Lower leg skin (tissue), 4 donors: ENCODE measurements around the gene XRCC4. TPM values are rescaled to one million over a fixed set of nuclear protein-coding genes. Genes with fewer than 3 reads are reported as not detected.

Experiments used
- DNase-seq, 2 donors: peaks; one replicate each; pipeline ENCODE4 v3.0.0-alpha.2; 2019; ENCODE audit warnings: low spot score in 2 of 2
- H3K4me3 ChIP-seq: fragments of 200-600 bp; sonication (generic); 2 replicates; pipeline ENCODE4 v1.5.1; 2017; ENCODE audit warnings: mild to moderate bottlenecking, low read depth; ENCODE audit not compliant: poor library complexity, severe bottlenecking
- POLR2A ChIP-seq, 2 donors: fragments of 450-650 bp; IDR thresholded peaks; one replicate each; pipeline ENCODE4 v1.6.1; 2016 to 2017; ENCODE audit warnings: antibody characterized with exemption in 2 of 2, mild to moderate bottlenecking in 1 of 2, moderate library complexity in 1 of 2
- WGBS, 2 donors: methylation state at CpG; one replicate each; pipeline ENCODE4 v1.1.5; 2018; 5-methylcytosine and 5-hydroxymethylcytosine counted together
- intact Hi-C: fragments of 100-400 bp; cut with DNase I; formaldehyde crosslinking; loops from one replicate; pipeline ENCODE4 v1.15.0; 2023; ENCODE audit warnings: low total_unique reads
- total RNA-seq, 4 donors: library from RNA; depleted of rRNA; stranded (reverse); fragments of >200 nt; gene quantifications; one replicate each; pipeline ENCODE4 v1.1.0, GENCODE V29; 2016
- TF ChIP-seq, protein P1 (sequence below), 3 donors: fragments of 450-650 bp; IDR thresholded peaks; one replicate each; pipeline ENCODE4 v1.5.1; 2016; ENCODE audit warnings: antibody characterized with exemption in 3 of 3, mild to moderate bottlenecking in 3 of 3, moderate library complexity in 2 of 3

XRCC4 gene
- total RNA-seq, 4 donors from 2014 or later = 2.0 to 7.0 (median 4.2) TPM

DNA sequence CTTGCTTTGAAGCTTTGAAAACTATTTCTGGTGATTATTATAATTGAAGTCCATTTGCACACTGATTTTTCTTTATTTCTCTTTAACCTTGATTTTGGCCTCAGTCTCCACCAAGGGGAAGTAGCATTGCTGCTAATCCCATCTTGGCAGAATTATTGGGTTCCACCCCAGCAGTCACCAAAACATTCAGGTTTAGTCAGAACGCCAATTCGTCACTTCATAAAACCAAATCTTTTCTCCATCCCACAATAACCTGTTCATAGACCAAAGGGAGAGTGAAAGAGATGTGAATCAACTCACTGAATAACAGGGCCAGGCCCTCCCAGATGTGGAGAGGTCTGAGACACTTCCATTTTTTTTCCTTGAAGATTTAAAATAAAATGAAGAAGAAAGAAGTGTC, 299.1 kb downstream of the XRCC4 start:
- WGBS, 2 donors = 53 to 66% methylated on average over 2 of the region's 2 CpGs
- intact Hi-C loops = no loop called here

GRCh38 chr5:83377131-83377865, 300.0 kb downstream of the XRCC4 start:
- TF ChIP-seq, protein P1, sequence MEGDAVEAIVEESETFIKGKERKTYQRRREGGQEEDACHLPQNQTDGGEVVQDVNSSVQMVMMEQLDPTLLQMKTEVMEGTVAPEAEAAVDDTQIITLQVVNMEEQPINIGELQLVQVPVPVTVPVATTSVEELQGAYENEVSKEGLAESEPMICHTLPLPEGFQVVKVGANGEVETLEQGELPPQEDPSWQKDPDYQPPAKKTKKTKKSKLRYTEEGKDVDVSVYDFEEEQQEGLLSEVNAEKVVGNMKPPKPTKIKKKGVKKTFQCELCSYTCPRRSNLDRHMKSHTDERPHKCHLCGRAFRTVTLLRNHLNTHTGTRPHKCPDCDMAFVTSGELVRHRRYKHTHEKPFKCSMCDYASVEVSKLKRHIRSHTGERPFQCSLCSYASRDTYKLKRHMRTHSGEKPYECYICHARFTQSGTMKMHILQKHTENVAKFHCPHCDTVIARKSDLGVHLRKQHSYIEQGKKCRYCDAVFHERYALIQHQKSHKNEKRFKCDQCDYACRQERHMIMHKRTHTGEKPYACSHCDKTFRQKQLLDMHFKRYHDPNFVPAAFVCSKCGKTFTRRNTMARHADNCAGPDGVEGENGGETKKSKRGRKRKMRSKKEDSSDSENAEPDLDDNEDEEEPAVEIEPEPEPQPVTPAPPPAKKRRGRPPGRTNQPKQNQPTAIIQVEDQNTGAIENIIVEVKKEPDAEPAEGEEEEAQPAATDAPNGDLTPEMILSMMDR (IDR thresholded peaks at IDR 0.05) = no peak
- TF ChIP-seq POLR2A (IDR thresholded peaks at IDR 0.05) = no peak
- DNase-seq = peak in 1 of 2 donors; percentile 26
- H3K4me3 ChIP-seq = no peak overlapping the region
- intact Hi-C loops = no loop called here
- 57 to 64% methylated on average over 3 of the region's 3 CpGs for WGBS, 2 donors

More for the DNA sequence above, 299.1 kb downstream of the XRCC4 start:
- DNase-seq = no peak
- TF ChIP-seq POLR2A (IDR thresholded peaks at IDR 0.05) = no peak
- TF ChIP-seq, protein P1 (IDR thresholded peaks at IDR 0.05) = no peak
- no peak overlapping the region for H3K4me3 ChIP-seq

DNA sequence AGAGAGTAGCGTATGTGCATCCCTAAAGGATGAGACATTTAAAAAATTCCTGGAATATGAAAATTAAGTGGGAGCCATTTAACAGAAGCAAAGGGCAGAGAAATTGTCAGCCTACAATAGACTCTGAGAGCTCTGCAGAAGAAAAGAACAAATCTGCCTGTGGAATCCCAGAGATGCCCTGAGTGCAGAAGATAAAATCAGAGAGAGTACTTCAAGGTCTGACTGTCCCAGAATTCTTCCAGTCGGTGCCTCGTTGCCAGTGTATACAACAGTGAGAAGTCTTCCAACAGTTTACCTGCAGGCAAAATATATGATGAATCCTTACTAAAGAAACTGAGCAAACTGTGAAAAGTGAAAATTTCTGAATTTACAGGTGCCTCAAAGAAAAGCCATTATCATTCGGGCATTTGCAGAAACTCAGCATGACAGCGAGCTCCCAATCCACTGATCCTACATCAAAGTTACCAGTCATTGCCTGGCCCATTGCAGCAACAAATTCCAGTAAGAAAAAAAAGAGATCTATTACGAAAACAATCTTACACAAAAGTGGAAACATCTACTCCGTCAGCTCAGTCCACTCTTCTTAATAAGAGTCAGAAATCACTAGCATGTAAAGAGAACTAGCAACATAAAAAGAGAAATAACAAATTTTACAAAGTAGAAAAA, 301.4 kb downstream of the XRCC4 start:
- H3K4me3 ChIP-seq = no peak overlapping the region
- TF ChIP-seq POLR2A (IDR thresholded peaks at IDR 0.05) = no peak
- TF ChIP-seq, protein P1 (IDR thresholded peaks at IDR 0.05) = no peak
- intact Hi-C loops = no loop called here
- no peak for DNase-seq
- WGBS, 2 donors = 74 to 78% methylated on average over 7 of the region's 7 CpGs

DNA sequence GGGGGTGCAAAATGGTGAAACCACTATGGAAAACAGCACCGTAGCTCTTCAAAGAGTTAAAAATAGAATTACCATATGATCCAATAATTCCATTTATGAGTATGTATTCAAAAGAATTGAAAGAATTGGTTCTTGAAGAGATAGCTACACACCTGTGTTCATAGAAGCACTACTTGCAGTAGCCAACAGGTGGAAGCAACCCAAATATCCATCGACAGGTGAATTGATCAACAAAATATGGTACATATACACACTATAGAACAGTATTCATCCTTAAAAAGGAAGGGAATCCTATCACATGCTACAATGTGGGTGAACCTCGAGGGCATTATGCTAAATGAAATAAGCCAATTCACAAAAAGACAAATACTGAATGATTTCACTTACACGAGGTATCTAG, 308.5 kb downstream of the XRCC4 start:
- intact Hi-C loops = no loop called here
- H3K4me3 ChIP-seq = no peak overlapping the region
- TF ChIP-seq, protein P1 (IDR thresholded peaks at IDR 0.05) = no peak
- no peak for TF ChIP-seq POLR2A (IDR thresholded peaks at IDR 0.05)
- WGBS, 2 donors = 80 to 86% methylated on average over 4 of the region's 4 CpGs
- DNase-seq = no peak

DNA sequence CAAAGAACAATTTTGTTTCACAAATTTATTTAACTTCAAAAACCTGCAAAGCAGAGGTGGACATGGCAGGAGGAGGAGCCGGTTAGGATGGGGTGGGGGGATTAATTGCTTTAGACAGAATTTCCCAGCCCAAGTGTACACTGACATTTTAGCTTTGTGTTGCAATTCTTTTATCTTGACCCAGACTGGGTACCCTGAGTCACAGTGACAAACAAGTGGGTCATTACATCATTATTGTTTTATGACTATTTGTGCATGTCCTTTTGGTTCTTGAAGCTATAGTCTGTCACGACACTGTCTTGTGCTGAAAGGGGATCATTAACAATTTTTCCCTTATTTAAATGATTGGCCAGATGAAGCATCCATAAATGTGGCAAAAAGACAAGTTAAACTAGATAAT, 309.7 kb downstream of the XRCC4 start:
- intact Hi-C loops = no loop called here
- no peak overlapping the region for H3K4me3 ChIP-seq
- 67 to 74% methylated on average over 2 of the region's 2 CpGs for whole genome bisulfite sequencing, 2 donors
- DNase-seq = no peak
- TF ChIP-seq, protein P1 (IDR thresholded peaks at IDR 0.05) = no peak
- no peak for TF ChIP-seq POLR2A (IDR thresholded peaks at IDR 0.05)
